Retinal pigment epithelial cell (primary cell): Measurements from ENCODE around the gene RHOH.
"Not testable (repeated sequence)": the region's sequence is repeated elsewhere in the genome, so short reads cannot be mapped to it uniquely, and the experiment has no call there.

Experiments
- DNase-seq: peaks from one replicate; pipeline ENCODE4 v3.0.0-alpha.2; 2010; ENCODE audit warnings: low read depth
- H3K4me3 ChIP-seq: 2 replicates; pipeline ENCODE4 v1.5.1; 2011; ENCODE audit warnings: mild to moderate bottlenecking, low read length, control low read depth, moderate library complexity
- TF ChIP-seq, protein P1 (sequence below): conservative IDR thresholded peaks from 2 replicates; pipeline ENCODE4 v1.5.1; 2011; ENCODE audit warnings: low read depth, low read length, control low read depth, inconsistent platforms

Gene RHOH, protein sequence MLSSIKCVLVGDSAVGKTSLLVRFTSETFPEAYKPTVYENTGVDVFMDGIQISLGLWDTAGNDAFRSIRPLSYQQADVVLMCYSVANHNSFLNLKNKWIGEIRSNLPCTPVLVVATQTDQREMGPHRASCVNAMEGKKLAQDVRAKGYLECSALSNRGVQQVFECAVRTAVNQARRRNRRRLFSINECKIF

DNA sequence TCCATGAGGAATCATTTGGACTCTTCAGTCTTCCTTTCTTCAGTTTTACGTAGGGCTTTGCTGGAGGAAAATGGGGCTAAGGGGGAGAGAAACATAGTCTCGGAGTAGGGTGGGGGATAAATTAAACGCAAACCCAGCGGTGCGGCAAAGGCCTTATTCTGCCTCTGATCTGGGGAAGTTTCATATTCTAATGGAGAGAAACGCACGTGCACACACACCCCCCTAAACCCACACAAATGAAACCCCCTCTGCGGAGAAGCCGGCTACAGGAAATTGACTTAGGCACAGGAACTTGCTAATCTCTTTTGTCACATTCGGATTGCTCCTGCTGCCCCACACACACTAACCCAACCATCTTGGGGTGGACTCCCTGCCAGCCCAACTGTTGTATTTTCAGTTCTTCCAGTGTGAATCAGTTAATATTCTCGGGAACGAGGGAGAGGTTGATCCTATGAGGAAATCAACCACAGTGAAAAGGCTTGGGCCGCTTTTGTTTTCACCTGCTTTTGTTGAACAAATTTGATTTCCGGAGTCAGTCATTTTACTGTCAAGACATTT is at the start of gene RHOH:
Gene RHOH (plus strand): TSS at position 308 of the 558 bp plus-strand sequence. CDS start 46,356 bp downstream, outside the sequence.
- DNase-seq, result no peak
- TF ChIP-seq, protein P1, sequence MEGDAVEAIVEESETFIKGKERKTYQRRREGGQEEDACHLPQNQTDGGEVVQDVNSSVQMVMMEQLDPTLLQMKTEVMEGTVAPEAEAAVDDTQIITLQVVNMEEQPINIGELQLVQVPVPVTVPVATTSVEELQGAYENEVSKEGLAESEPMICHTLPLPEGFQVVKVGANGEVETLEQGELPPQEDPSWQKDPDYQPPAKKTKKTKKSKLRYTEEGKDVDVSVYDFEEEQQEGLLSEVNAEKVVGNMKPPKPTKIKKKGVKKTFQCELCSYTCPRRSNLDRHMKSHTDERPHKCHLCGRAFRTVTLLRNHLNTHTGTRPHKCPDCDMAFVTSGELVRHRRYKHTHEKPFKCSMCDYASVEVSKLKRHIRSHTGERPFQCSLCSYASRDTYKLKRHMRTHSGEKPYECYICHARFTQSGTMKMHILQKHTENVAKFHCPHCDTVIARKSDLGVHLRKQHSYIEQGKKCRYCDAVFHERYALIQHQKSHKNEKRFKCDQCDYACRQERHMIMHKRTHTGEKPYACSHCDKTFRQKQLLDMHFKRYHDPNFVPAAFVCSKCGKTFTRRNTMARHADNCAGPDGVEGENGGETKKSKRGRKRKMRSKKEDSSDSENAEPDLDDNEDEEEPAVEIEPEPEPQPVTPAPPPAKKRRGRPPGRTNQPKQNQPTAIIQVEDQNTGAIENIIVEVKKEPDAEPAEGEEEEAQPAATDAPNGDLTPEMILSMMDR, result no peak
- H3K4me3 ChIP-seq, result no peak within 1 kb of the TSS

DNA sequence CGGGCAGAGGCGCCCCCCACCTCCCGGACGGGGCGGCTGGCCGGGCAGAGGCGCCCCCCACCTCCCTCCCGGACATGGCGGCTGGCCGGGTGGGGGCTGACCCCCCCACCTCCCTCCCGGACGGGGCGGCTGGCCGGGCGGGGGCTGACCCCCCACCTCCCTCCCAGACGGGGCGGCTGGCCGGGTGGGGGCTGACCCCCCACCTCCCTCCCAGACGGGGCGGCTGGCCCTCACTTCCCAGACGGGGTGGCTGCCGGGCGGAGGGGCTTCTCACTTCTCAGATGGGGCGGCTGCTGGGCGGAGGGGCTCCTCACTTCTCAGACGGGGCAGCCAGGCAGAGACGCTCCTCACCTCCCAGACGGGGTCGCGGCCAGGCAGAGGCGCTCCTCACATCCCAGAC is 49.3 kb upstream of the RHOH start:
- DNase-seq, H3K4me3 ChIP-seq: not testable (repeated sequence)

DNA sequence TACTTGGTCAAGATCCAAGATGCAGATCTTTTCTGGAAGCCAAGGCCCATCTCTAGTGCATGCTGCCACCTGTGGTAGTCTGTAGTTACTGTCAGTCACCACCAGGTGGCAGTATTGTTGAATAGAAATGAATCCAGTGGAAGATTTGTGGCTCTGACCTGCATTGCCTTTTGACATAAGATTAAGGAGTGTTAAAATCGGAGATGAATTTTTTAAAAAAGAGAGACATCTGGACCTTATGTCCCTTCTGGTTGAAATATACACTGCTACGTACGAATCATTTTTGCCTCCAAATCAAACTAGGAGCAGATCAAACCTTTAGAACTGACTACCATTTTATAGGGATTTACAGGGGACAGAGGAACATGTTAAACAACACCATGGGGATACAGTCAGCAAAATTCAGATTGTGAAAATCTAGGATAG is 46.9 kb upstream of the RHOH start:
- H3K4me3 ChIP-seq, result no peak overlapping the region
- DNase-seq, result peak; percentile 23
- TF ChIP-seq, protein P1, result peak; percentile 69

DNA sequence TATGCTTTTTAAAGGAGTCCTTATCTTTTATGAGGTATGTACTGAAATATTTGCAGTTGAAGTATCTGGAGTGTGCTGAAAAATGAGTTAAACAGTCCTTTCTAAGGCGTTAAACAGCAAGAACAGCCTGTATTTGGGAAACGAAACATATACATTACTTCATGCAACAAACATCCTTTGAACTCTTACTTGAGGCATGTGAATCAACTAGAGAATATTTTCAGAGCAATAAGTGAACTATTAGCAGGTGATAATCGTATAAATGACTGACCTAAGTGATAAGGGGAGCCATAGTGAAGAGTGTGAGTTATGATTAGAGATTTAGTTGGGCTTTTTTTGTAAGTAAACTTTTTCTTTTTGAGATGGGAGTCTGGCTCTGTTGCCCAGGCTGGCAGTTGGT is 45.9 kb upstream of the RHOH start:
- TF ChIP-seq, protein P1, result no peak
- no peak overlapping the region for H3K4me3 ChIP-seq
- no peak for DNase-seq

DNA sequence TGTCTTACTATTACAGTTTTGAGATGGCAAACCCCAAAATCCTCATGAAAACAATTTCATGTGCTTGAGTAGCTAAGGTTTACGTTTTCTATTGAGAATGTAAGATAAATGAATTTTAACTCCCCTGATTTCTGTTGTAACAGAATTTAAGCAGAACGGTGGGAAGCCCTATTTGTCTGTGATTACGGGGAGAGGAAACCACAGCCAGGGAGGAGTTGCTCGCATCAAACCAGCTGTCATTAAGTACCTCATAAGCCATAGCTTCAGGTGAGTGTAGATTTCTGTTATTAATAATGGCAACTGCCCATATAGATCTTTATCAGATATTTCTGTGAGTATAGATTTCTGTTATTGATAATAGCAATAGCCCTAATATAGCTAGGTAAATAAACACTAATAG is 44.2 kb upstream of the RHOH start:
- DNase-seq, result no peak
- no peak overlapping the region for H3K4me3 ChIP-seq
- TF ChIP-seq, protein P1, result no peak

DNA sequence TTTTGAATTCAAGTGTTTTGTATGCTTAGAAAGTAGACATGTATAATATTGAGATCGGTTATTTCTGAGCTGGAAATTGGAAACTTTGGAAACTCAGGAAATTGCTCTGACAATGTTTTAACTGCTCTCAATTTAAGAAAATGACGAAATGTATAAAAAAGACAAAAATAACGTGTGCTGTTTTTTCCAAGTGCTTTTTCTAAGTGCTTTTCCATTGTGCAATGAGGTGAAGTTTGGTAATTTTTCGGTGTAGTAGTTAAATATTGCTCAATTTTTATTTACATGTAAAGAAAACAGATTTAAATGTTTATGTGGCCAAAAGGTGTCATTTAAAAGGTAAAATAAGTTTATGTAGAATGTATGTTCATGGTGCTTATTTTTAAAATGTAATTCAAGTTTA is 39.4 kb upstream of the RHOH start:
- no peak overlapping the region for H3K4me3 ChIP-seq
- TF ChIP-seq, protein P1, result no peak
- DNase-seq, result no peak

DNA sequence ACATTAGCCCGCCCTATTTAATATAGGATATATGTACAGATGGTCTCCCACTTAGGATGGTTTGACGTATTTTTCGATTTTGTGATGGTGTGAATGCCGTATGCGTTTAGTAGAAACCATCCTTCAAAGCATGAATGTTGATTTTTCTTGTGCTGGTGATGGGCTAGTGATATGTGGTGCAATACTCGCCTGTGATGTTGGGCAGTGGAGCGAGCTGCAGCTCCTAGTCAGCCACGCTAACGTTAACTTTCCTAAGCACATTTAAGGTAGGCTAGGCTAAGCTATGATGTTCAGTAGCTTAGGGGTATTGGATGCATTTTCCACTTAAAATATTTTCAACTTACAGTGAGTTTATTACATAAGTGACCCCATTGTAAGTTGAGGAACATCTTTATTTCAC is 36.6 kb upstream of the RHOH start:
- TF ChIP-seq, protein P1, result no peak
- H3K4me3 ChIP-seq, result no peak overlapping the region
- no peak for DNase-seq
